Endothelial cell of umbilical vein (primary cell): ENCODE measurements around the gene KRTAP10-2. TPM values are rescaled to one million over a fixed set of nuclear protein-coding genes. Genes with fewer than 3 reads are reported as not detected.

Experiments used
- BruUV-seq: library from RNA; stranded (reverse); fragments of 400-500 nt; replicated peaks from 2 replicates; lab custom pipeline; 2021; lab: Mats Ljungman, UMichigan
- CTCF ChIA-PET: fragments of 300-600, 350-600 bp; sonication (Branson Sonifier 250); formaldehyde crosslinking; loops from one replicate; lab custom pipeline; 2021; ENCODE audit warnings: antibody characterized with exemption, inconsistent platforms; lab: Charles Lee
- POLR2A ChIA-PET: fragments of 300-600, 350-600 bp; sonication (Branson Sonifier 250); formaldehyde crosslinking; loops from one replicate; lab custom pipeline; 2021; ENCODE audit warnings: antibody characterized with exemption, inconsistent platforms; lab: Charles Lee
- DNase-seq: peaks from one replicate; pipeline ENCODE4 v3.0.0-alpha.2; 2011; ENCODE audit warnings: low read depth, low spot score
- FAIRE-seq: peaks from 2 replicates; lab custom pipeline; 2011; peaks lifted over from hg19 to GRCh38; lab: Jason Lieb, UNC
- H2AFZ ChIP-seq: 2 replicates; pipeline ENCODE4 v1.6.0; 2012; ENCODE audit warnings: low read depth, low read length, control low read depth, inconsistent platforms
- H3K27ac ChIP-seq: 2 replicates; pipeline ENCODE4 v1.5.1; 2011; ENCODE audit warnings: low read depth, mild to moderate bottlenecking, control low read depth, low read length, moderate library complexity; ENCODE audit not compliant: insufficient read depth
- H3K27me3 ChIP-seq, 2 experiments: 2 replicates each; pipeline versions ENCODE4 v1.6.0 to v1.6.1; 2011; ENCODE audit warnings: low read length in 2 of 2, mixed read lengths in 1 of 2; ENCODE audit not compliant: control insufficient read depth in 2 of 2, insufficient read depth in 2 of 2
- H3K36me3 ChIP-seq, 2 experiments: 2 replicates in 1 of 2; 3 replicates in 1 of 2; pipeline ENCODE4 v1.5.1; 2011; ENCODE audit warnings: low read length in 2 of 2, mild to moderate bottlenecking in 1 of 2, moderate library complexity in 1 of 2; ENCODE audit not compliant: control insufficient read depth in 2 of 2, insufficient read depth in 2 of 2; ENCODE audit errors: extremely low read depth in 1 of 2
- H3K4me1 ChIP-seq: 3 replicates; pipeline ENCODE4 v1.5.1; 2011; ENCODE audit warnings: mild to moderate bottlenecking, low read length; ENCODE audit not compliant: control insufficient read depth, insufficient read depth; ENCODE audit errors: extremely low read depth
- H3K4me2 ChIP-seq: 2 replicates; pipeline ENCODE4 v1.6.1; 2011; ENCODE audit warnings: low read length, control low read depth, mixed read lengths; ENCODE audit not compliant: insufficient read depth
- H3K4me3 ChIP-seq, 3 experiments: fragments of 200-600 bp in 1 of 3; sonication (generic), shearing (Covaris generic) in 1 of 3; replicated peaks in 1 of 3; 2 replicates each; pipeline ENCODE4 v1.5.1; 2011 to 2016; ENCODE audit warnings: control low read depth in 3 of 3, low read length in 3 of 3, mild to moderate bottlenecking in 2 of 3, inconsistent platforms in 1 of 3, low read depth in 1 of 3, moderate library complexity in 1 of 3; ENCODE audit not compliant: insufficient read depth in 1 of 3
- H3K79me2 ChIP-seq: 2 replicates; pipeline ENCODE4 v1.6.0; 2012; ENCODE audit warnings: low read length, inconsistent platforms; ENCODE audit not compliant: control insufficient read depth, insufficient read depth
- H3K9ac ChIP-seq: replicated peaks from 2 replicates; pipeline ENCODE3; 2011; ENCODE audit warnings: low read length, control low read depth; ENCODE audit not compliant: insufficient read depth; ENCODE audit errors: extremely low read depth
- H3K9me1 ChIP-seq: replicated peaks from 3 replicates; pipeline ENCODE4 v1.6.0; 2011; ENCODE audit warnings: mild to moderate bottlenecking, low read length; ENCODE audit not compliant: control insufficient read depth, insufficient read depth; ENCODE audit errors: extremely low read depth
- H3K9me3 ChIP-seq: replicated peaks from 2 replicates; pipeline ENCODE4 v1.5.1; 2012; ENCODE audit warnings: low read length, inconsistent platforms; ENCODE audit not compliant: control insufficient read depth, insufficient read depth
- H4K20me1 ChIP-seq: replicated peaks from 2 replicates; pipeline ENCODE3; 2011; ENCODE audit warnings: mild to moderate bottlenecking, low read length; ENCODE audit not compliant: control insufficient read depth, insufficient read depth; ENCODE audit errors: extremely low read depth
- EZH2 ChIP-seq: IDR thresholded peaks from 2 replicates; pipeline ENCODE4 v1.6.1; 2012; ENCODE audit warnings: borderline replicate concordance, low read depth, mild to moderate bottlenecking, moderate library complexity, low read length, inconsistent platforms; ENCODE audit not compliant: severe bottlenecking
- FOS ChIP-seq: IDR thresholded peaks from 2 replicates; pipeline ENCODE4 v1.6.1; 2011; ENCODE audit warnings: mild to moderate bottlenecking, low read length, moderate library complexity, borderline replicate concordance; ENCODE audit not compliant: insufficient read depth
- GATA2 ChIP-seq: IDR thresholded peaks from 2 replicates; pipeline ENCODE4 v1.7.0; 2011; ENCODE audit warnings: low read depth, mild to moderate bottlenecking, moderate library complexity, mixed read lengths, low read length; ENCODE audit not compliant: insufficient read length, insufficient read depth
- JUN ChIP-seq: IDR thresholded peaks from 2 replicates; pipeline ENCODE4 v1.6.1; 2011; ENCODE audit warnings: borderline replicate concordance, low read depth; ENCODE audit not compliant: insufficient read length, insufficient read depth
- MYC ChIP-seq: IDR thresholded peaks from one replicate; pipeline ENCODE4 v1.6.1; 2011; ENCODE audit warnings: mild to moderate bottlenecking, low read depth, low read length
- POLR2A ChIP-seq: IDR thresholded peaks from 2 replicates; pipeline ENCODE4 v1.6.1; 2012; ENCODE audit warnings: low read depth, mild to moderate bottlenecking, control low read depth, low read length
- POLR2AphosphoS5 ChIP-seq: IDR thresholded peaks from 2 replicates; pipeline ENCODE4 v1.6.1; 2012; ENCODE audit warnings: low read depth, mild to moderate bottlenecking, control low read depth, low read length, moderate library complexity; ENCODE audit not compliant: insufficient read depth
- dilution Hi-C: fragments of 300-500 bp; cut with MboI; formaldehyde crosslinking; loops from one replicate; pipeline ENCODE4 v1.15.0; 2019; ENCODE audit warnings: low sequenced_read_pairs; ENCODE audit not compliant: extremely low pct_ligation_motif_present
- intact Hi-C: fragments of 100-400 bp; cut with micrococcal nuclease; formaldehyde crosslinking; loops from one replicate; pipeline ENCODE4 v1.10.0; 2022
- polyA plus RNA-seq, 4 experiments: library from polyadenylated mRNA; depleted of rRNA in 3 of 4; stranded (reverse) in 3 of 4; unstranded in 1 of 4; fragments of >200 nt; gene quantifications; 2 replicates each; pipeline versions ENCODE4 v1.2.1 to v1.2.3, GENCODE V29; 2011 to 2012; ENCODE audit warnings: missing spikeins in 1 of 4
- total RNA-seq: library from RNA; stranded (reverse); gene quantifications from 2 replicates; pipeline ENCODE4 v1.2.3, GENCODE V29; 2021
- TF ChIP-seq, protein P1 (sequence below): IDR thresholded peaks from 2 replicates; pipeline ENCODE4 v1.6.1; 2011; ENCODE audit not compliant: insufficient read depth, insufficient read length
- TF ChIP-seq, protein P2 (sequence below), 2 donors: IDR thresholded peaks; 1 replicate in 1 of 2; 2 replicates in 1 of 2; pipeline ENCODE4 v1.5.1; 2011; ENCODE audit warnings: low read length in 2 of 2, mild to moderate bottlenecking in 2 of 2, moderate library complexity in 2 of 2, control low read depth in 1 of 2, inconsistent platforms in 1 of 2, low read depth in 1 of 2; ENCODE audit not compliant: insufficient read depth in 1 of 2; ENCODE audit errors: extremely low read depth in 1 of 2

KRTAP10-2 gene
- total and polyA plus RNA-seq, 2 donors (not counting 3 experiments of a cell fraction or from before 2014, with no cell fraction given), result not detected

DNA sequence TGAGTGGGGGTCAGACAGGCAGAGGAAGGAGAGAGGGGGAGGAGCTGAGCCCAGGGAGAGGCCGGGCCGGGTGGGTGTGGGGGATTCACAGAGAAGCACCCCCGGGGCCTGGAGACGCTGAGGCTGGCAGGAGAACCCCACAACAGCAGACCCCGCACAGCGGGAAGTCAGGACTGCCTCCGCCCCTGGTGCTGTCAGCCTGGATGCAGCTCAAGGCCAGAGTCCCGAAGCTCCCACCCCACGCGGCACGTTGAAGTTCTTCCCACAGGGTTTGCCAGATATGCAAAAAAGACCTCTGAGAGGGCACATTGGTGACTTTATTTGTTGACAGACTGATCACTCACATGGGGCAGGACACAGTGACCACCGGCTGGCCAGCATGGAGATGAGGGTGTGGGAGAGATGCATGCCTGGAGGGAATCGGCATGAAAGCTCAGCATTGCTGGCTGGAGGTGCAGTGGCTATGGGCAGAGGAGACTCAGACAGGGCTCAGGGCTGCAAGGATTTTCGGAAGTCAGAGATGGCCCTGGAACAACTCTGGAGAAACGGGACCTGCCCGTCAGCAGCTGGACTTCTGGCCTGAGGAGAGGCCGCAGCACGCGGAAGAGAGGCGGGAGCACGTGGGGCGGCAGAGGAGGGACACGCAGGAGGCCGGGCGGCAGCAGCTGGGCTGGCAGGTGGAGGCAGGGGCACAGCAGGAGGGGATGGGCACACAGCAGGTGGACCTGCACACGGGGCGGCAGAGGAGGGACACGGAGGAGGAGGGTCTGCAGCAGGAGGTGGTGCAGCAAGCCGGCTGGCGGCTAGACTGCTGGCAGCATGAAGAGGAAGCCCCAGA, 6.4 kb upstream of the KRTAP10-2 start:
- H3K9me3 ChIP-seq, result no peaks in the 10 kb centered on the region
- ChIA-PET POLR2A (no interaction called here), CTCF (no interaction called here)
- DNase-seq, result no peak
- no peak overlapping the region for H3K4me2 ChIP-seq
- no peak for TF ChIP-seq POLR2A
- TF ChIP-seq POLR2AphosphoS5, result no peak
- TF ChIP-seq JUN, result no peak
- TF ChIP-seq GATA2, result no peak
- TF ChIP-seq EZH2, result no peak
- TF ChIP-seq MYC, result no peak
- TF ChIP-seq FOS, result no peak
- TF ChIP-seq, protein P1, sequence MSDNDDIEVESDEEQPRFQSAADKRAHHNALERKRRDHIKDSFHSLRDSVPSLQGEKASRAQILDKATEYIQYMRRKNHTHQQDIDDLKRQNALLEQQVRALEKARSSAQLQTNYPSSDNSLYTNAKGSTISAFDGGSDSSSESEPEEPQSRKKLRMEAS, result no peak
- TF ChIP-seq, protein P2, sequence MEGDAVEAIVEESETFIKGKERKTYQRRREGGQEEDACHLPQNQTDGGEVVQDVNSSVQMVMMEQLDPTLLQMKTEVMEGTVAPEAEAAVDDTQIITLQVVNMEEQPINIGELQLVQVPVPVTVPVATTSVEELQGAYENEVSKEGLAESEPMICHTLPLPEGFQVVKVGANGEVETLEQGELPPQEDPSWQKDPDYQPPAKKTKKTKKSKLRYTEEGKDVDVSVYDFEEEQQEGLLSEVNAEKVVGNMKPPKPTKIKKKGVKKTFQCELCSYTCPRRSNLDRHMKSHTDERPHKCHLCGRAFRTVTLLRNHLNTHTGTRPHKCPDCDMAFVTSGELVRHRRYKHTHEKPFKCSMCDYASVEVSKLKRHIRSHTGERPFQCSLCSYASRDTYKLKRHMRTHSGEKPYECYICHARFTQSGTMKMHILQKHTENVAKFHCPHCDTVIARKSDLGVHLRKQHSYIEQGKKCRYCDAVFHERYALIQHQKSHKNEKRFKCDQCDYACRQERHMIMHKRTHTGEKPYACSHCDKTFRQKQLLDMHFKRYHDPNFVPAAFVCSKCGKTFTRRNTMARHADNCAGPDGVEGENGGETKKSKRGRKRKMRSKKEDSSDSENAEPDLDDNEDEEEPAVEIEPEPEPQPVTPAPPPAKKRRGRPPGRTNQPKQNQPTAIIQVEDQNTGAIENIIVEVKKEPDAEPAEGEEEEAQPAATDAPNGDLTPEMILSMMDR (IDR thresholded peaks at IDR 0.05; ENCODE audit: extremely low read depth in 1 of 2, insufficient read depth in 1 of 2, low read depth in 1 of 2, low read length in 2 of 2), result no peak
- peaks cover 0 to 3% of the 10 kb centered on the region in 2 experiments for H3K27me3 ChIP-seq
- no peaks in the 10 kb centered on the region for H3K36me3 ChIP-seq
- no peak overlapping the region for H2AFZ ChIP-seq
- no TSS peak for BruUV-seq
- no peak overlapping the region for H3K4me3 ChIP-seq
- no peaks in the 10 kb centered on the region for H3K79me2 ChIP-seq
- intact Hi-C loops (no loop called here), dilution Hi-C loops (no loop called here)
- H3K9ac ChIP-seq, result no peak overlapping the region
- H3K9me1 ChIP-seq, result no peaks in the 10 kb centered on the region
- no peak for FAIRE-seq
- H4K20me1 ChIP-seq, result no peaks in the 10 kb centered on the region
- H3K27ac ChIP-seq, result no peak overlapping the region
- no peaks in the 10 kb centered on the region for H3K4me1 ChIP-seq
